Fibroblast of peridontal ligament (primary cell): Measurements from ENCODE around the gene WDR45B.
"Not testable (repeated sequence)": the region's sequence is repeated elsewhere in the genome, so short reads cannot be mapped to it uniquely, and the experiment has no call there.

ENCODE experiments used
- DNase-seq: peaks from one replicate; pipeline ENCODE4 v3.0.0-alpha.2; 2010; ENCODE audit errors: extremely low read depth

Gene WDR45B

DNA sequence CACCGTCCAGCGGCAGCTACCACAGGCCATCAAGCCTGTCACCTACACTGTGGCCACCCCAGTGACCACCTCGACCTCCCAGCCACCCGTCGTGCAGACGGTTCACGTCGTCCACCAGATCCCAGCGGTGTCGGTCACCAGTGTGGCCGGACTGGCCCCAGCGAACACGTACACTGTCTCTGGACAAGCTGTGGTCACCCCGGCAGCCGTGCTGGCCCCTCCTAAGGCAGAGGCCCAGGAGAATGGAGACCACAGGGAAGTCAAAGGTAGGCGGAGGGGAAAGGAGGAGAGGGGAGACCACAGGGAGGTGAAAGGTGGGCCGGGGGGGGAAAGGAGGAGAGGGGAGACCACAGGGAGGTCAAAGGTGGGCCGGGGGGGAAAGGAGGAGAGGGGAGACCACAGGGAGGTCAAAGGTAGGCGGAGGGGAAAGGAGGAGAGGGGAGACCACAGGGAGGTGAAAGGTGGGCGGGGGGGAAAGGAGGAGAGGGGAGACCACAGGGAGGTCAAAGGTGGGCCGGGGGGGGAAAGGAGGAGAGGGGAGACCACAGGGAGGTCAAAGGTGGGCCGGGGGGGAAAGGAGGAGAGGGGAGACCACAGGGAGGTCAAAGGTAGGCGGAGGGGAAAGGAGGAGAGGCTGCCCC lies 62.2 kb downstream of the WDR45B start:
- not testable (repeated sequence) for DNase-seq

DNA sequence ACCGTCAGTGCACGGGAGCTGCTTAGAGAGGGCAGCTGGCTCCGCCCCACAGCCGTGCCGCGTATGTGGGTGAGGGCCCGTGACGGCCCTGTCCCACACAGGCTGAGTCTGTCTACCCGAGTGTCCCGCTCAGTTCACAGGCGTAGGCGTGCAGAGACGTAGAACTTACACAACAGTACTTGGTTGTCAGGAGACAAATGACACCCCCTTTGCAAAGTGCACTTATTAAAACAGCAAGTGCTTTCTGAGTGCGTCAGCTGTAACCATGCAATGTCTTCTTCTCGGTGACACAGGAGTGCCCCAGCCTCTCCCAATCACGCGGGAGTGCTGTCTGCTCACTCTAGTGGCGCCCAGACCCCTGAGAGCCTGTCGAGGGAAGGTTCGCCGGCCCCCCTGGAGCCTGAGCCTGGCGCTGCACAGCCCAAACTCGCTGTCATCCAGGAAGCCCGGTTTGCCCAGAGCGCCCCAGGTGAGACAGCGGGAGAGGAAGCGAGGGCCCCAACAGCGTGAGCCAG lies 64.5 kb downstream of the WDR45B start:
- DNase-seq: no peak

DNA sequence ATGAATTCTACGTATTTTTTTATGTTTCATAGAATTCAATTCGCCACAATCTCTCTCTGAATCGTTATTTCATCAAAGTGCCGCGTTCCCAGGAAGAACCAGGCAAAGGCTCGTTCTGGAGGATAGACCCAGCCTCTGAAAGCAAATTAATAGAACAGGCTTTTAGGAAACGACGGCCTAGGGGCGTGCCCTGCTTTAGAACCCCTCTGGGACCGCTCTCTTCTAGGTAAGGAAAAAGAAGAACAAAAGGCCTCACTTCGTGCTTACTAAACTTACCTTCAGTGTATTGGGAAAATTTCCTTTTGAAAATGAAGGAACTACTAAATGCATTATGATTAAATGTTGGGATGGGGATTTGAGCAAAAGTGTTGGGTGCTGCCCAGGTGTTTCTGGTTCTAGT lies 65.5 kb downstream of the WDR45B start:
- no peak for DNase-seq

DNA sequence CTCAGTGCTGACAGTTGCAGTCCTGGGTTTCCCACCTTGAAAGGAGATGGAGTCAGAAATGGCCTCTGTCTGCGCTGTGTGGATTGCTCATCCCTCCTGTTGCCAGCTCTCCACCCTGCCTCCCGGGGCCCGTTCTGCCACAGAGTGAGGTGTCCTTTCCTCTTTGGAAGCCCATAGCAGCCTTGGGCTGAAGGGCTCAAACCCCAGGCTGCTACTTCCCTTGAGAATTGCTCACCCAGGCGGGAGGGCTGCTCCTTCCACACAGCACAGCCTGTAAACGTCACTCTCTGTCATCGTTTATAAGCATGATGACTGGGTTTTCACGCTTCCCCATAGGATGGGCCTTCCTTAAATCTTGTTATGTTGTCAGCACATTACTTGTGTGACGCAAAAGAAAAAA lies 66.0 kb downstream of the WDR45B start:
- no peak for DNase-seq

DNA sequence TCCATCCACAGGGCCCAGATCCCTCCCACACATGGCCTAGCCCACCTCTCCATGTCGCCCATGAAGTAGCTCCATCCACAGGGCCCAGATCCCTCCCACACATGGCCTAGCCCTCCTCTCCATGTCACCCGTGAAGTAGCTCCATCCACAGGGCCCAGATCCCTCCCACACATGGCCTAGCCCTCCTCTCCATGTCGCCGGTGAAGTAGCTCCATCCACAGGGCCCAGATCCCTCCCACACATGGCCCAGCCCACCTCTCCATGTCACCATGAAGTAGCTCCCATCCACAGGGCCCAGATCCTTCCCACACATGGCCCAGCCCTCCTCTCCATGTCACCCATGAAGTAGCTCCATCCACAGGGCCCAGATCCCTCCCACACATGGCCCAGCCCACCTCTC lies 68.3 kb downstream of the WDR45B start:
- not testable (repeated sequence) for DNase-seq

DNA sequence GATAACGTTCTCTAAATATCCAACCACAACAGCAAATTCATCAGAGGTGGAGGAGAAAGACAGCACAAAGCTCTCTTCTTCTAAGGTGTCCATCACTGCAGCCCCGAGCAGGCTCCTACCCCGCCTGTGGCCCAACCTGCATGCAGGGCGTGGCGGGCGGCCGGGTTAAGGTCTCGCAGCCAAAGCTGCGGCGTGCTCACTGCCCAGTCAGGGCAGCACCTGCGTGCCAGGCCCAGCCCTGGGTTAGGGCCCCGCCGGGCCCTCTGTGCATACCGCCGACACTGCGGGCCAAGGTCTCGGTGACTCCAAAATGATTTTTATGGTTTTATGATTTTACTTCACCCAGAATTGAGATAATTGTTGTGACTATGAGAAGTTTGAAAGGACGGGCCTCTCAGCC lies 70.9 kb downstream of the WDR45B start:
- no peak for DNase-seq

DNA sequence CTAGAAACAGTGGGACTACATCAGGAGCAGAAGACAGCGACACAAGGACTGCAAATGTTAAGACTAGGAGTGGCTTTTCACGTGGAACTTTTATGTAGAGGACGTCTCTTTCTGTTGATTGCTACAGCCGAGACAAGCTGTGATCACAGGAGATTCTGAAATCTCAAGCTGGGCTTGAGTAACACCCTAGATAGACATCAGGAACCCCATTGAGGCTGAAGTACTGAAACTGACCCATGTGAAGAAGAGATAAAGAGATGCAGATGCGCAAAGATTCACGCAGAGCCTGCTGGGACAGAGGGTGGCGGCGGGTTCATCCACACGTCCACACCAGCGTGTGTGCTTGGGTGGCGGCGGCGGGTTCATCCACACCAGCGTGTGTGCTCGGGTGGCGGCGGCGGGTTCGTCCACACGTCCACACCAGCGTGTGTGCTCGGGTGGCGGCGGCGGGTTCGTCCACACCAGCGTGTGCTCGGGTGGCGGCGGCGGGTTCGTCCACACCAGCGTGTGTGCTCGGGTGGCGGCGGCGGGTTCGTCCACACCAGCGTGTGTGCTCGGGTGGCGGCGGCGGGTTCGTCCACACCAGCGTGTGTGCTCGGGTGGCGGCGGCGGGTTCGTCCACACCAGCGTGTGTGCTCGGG lies 72.5 kb downstream of the WDR45B start:
- DNase-seq: not testable (repeated sequence)

DNA sequence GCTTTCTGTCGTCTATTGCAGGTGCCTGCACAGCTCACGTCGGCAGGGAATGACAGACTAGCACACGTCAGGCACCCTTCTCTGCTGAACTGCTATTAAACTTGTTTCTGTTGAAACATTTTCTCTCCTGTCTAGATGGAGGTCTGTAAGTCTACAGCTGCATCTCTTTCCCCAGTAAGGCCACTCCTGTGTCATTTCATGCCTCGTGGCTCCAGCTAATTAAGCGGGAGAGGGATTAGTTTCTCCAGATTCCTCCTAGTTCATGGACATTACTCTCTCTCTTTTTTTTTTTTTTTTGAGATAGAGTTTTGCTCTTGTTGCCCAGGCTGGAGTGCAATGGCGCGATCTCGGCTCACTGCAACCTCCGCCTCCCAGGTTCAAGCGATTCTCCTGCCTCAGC lies 74.2 kb downstream of the WDR45B start:
- no peak for DNase-seq

DNA sequence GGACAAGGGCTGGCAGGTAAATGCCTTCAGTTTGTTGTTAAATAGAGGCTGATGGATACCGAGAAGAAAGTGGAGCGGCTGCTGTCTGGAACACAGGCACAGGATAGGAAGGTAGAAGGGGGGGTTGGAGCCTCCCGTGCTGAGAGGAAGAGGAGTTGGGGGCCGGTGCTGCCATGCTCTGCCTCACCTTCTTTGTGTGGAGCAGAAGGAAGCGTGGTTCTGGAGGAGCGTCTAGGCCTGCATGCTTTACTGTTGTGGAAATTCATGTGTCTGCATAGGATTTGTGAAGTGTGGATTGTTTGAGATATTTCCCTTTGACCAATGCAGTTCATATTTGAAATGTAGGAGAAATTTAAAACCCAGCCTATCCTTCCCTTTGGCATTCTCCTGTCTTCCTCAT lies 76.4 kb downstream of the WDR45B start:
- no peak for DNase-seq

DNA sequence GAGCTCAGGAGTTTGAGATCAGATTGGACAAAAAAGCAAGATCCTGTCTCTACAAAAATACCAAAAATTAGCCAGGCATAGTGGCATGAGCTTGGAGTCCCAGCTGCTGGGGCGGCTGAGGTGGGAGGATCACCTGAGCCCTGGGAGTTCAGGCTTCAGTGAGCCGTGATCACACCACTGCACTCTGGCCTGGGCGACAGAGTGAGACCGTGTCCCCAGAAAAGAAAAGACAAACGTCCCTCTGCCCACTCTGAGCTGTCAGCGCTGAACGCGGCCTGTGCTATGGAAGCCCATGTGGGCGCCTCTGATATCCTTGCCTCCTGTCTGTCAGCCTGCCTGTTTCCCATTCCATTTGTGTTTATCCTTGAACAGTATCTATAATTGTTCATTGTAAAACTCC lies 78.0 kb downstream of the WDR45B start:
- no peak for DNase-seq

DNA sequence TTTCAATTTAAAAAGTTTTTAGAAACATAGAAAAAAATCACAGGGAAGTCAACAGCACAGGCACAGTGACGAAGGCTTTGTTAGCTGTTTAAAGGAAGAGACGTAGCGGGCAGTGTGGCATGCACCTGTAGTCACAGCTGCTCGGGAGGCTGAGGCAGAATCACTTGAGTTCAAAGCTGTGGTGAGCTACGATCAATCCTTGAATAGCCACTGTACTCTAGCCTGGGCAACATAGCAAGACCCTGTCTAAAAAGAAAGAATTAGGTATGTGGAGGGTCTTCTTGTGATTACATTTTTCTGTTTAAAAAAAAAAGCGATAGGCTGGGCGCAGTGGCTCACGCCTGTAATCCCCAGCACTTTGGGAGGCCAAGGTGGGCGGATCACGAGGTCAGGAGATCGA lies 78.6 kb downstream of the WDR45B start:
- DNase-seq: no peak

DNA sequence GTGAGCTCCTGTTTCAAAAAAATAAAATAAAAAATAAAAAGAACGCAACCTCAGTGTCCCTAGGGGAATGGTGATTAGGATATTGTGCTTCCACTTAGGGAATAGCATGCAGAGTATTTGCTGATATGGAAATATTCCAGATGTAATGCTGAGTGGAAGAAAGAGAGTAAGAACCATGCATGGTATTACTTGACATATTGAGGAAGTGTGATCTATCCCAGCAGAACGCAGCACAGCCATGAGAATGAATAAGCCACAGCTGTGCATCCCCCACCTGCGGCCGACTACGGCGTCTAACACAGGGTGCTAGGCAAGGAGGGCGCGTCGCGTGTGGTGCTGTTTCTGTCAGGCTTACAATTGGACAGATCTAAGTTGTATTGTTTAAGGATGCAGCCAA lies 79.2 kb downstream of the WDR45B start:
- DNase-seq: peak; percentile 57

DNA sequence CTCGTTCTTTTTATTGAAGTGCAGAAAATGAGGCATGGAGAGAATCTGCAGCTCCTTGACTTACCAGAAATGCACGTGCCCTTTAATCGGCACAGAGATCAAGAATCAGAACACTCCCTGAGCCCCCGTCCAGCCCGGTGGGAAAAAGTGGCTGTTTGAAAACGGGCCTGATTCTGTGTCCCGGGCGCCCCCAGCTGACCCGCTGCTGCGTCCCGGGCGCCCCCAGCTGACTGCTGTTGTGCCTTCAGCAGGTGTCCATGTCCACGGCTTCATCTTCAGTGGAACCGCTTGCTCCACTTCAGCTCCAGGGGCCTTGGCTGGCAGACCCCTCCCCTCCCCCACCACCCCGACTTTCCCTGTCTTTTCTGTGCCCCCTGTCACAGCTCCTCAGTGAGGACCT lies 81.0 kb downstream of the WDR45B start:
- no peak for DNase-seq

DNA sequence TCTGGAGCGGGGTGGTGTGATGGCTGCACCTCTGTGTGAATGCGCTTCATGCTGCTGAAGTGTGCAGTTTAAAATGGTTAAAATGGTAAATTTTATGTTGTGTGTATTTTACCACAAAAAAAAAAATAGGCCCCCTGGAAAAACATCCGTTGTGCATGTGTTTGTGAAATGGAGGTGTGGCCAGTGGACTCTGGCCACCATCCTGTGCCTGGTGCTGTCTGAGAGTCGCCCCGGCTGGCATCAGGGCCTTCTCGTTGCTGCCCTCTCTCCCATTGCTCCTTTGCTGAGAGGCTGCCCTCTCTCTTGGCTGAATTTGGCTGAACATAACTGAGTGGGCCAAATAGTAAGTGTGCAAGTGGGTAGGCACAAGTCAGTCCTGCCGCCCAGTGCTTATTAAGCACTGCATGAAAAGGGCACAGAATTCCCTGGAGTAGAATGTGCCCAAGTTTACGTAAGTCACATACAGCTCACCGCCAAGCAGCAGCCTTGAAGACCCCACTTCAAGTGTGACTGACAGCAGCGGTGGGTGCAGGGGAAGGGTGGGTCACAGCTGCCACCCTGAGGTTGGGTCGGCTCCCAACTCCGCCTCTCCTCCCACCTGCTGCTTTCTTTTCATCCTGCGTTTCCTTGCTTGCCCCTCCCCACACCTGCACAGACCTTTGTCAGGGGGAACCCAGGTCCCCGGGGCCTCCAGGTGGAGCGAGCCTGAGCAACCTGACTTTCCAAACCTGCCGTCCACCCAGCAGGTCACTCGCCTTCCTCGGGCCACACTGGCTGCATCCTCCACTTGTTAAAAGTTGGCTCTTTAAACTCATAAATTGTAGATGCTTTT lies 81.9 kb downstream of the WDR45B start:
- DNase-seq: no peak

DNA sequence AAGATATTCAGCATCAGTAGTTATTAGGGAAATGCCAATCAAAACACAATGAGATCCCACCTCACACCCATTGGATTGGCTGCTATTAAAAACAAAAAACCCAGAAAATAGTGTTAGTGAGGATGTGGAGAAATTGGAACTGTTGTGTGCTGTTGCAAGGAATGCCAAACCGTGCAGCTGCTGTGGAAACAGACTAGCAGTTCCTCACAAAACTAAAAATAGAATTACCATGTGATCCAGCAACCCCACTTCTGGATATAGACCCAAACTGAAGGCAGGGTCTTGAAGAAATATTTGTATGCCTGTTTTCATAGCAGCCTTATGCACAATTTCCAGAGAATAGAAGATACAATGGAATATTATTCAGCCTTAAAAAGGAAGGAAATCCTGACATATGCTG lies 82.7 kb downstream of the WDR45B start:
- no peak for DNase-seq
